Liver (tissue), 9 donors: ENCODE results near the gene NAA38. TPM values are rescaled to one million over a fixed set of nuclear protein-coding genes. Genes with fewer than 3 reads are reported as not detected.

Experiments
- DNase-seq: peaks from one replicate; pipeline ENCODE4 v3.0.0-alpha.2; 2017; ENCODE audit warnings: low spot score
- H3K27ac ChIP-seq, 2 donors: one replicate each; pipeline ENCODE4 v1.7.0; 2013; ENCODE audit warnings: inconsistent platforms in 2 of 2, low read length in 2 of 2, control low read depth in 1 of 2, low read depth in 1 of 2, mild to moderate bottlenecking in 1 of 2
- H3K27me3 ChIP-seq, 4 donors: one replicate each; pipeline versions ENCODE4 v1.6.1 to v1.7.0; 2013; ENCODE audit warnings: low read length in 3 of 4, inconsistent platforms in 1 of 4, mild to moderate bottlenecking in 1 of 4, moderate library complexity in 1 of 4; ENCODE audit not compliant: control insufficient read depth in 4 of 4, insufficient read depth in 4 of 4
- H3K36me3 ChIP-seq, 4 donors: one replicate each; pipeline versions ENCODE4 v1.6.1 to v1.7.0; 2013; ENCODE audit warnings: low read length in 3 of 4, mild to moderate bottlenecking in 3 of 4, low read depth in 1 of 4, moderate library complexity in 1 of 4; ENCODE audit not compliant: control insufficient read depth in 4 of 4, insufficient read depth in 3 of 4
- H3K4me1 ChIP-seq, 4 donors: one replicate each; pipeline versions ENCODE4 v1.6.1 to v1.7.0; 2013; ENCODE audit warnings: low read length in 3 of 4, mild to moderate bottlenecking in 3 of 4, moderate library complexity in 1 of 4; ENCODE audit not compliant: control insufficient read depth in 4 of 4, insufficient read depth in 4 of 4
- H3K4me3 ChIP-seq, 3 donors: one replicate each; pipeline versions ENCODE4 v1.6.1 to v1.7.0; 2013; ENCODE audit warnings: low read length in 3 of 3, control low read depth in 1 of 3, low read depth in 1 of 3, mild to moderate bottlenecking in 1 of 3
- H3K9ac ChIP-seq, 2 donors: one replicate each; pipeline ENCODE4 v1.7.0; 2013; ENCODE audit warnings: low read length in 2 of 2, mild to moderate bottlenecking in 2 of 2, moderate library complexity in 2 of 2, control low read depth in 1 of 2, low read depth in 1 of 2
- H3K9me3 ChIP-seq, 4 donors: one replicate each; pipeline versions ENCODE4 v1.6.1 to v1.7.0; 2013; ENCODE audit warnings: low read length in 3 of 4; ENCODE audit not compliant: control insufficient read depth in 4 of 4
- CTCF ChIP-seq: fragments of 150-350 bp; IDR thresholded peaks from 2 replicates; pipeline ENCODE4 v1.5.1; 2017; ENCODE audit warnings: improper control_type of control experiment, low read depth, low read length; ENCODE audit not compliant: missing input control
- EGR1 ChIP-seq, 2 donors: IDR thresholded peaks; 2 replicates each; pipeline ENCODE4 v1.6.1; 2016 to 2018; ENCODE audit warnings: antibody characterized with exemption in 2 of 2, low read depth in 2 of 2
- FOXA1 ChIP-seq: IDR thresholded peaks from 2 replicates; pipeline ENCODE4 v1.6.1; 2016; ENCODE audit warnings: antibody characterized with exemption
- FOXA2 ChIP-seq: IDR thresholded peaks from 2 replicates; pipeline ENCODE4 v1.6.1; 2016; ENCODE audit warnings: antibody characterized with exemption
- GABPA ChIP-seq, 2 donors: IDR thresholded peaks in 1 of 2; conservative IDR thresholded peaks in 1 of 2; 2 replicates each; pipeline ENCODE4 v1.6.1; 2016; ENCODE audit warnings: antibody characterized with exemption in 2 of 2, mild to moderate bottlenecking in 1 of 2, moderate library complexity in 1 of 2
- HNF4A ChIP-seq, 2 donors: conservative IDR thresholded peaks; 2 replicates each; pipeline ENCODE4 v1.6.1; 2016; ENCODE audit warnings: antibody characterized with exemption in 2 of 2, mild to moderate bottlenecking in 2 of 2
- HNF4G ChIP-seq: IDR thresholded peaks from 2 replicates; pipeline ENCODE4 v1.6.1; 2016; ENCODE audit warnings: antibody characterized with exemption
- JUND ChIP-seq, 2 donors: IDR thresholded peaks; 2 replicates each; pipeline ENCODE4 v1.6.1; 2016; ENCODE audit warnings: antibody characterized with exemption in 2 of 2
- NR2F2 ChIP-seq: IDR thresholded peaks from 2 replicates; pipeline ENCODE4 v1.6.1; 2016; ENCODE audit warnings: antibody characterized with exemption
- RAD21 ChIP-seq, 2 donors: IDR thresholded peaks; 2 replicates each; pipeline ENCODE4 v1.6.1; 2016; ENCODE audit warnings: antibody characterized with exemption in 2 of 2, mild to moderate bottlenecking in 2 of 2
- RXRA ChIP-seq, 2 donors: IDR thresholded peaks; 2 replicates each; pipeline ENCODE4 v1.6.1; 2017 to 2018; ENCODE audit warnings: antibody characterized with exemption in 2 of 2, mild to moderate bottlenecking in 1 of 2
- SP1 ChIP-seq: IDR thresholded peaks from 2 replicates; pipeline ENCODE4 v1.6.1; 2018; ENCODE audit warnings: antibody characterized with exemption, mild to moderate bottlenecking
- TAF1 ChIP-seq: conservative IDR thresholded peaks from 2 replicates; pipeline ENCODE4 v1.6.1; 2016; ENCODE audit warnings: antibody characterized with exemption, mild to moderate bottlenecking
- YY1 ChIP-seq: IDR thresholded peaks from 2 replicates; pipeline ENCODE4 v1.6.1; 2016; ENCODE audit warnings: antibody characterized with exemption, mild to moderate bottlenecking
- ZBTB33 ChIP-seq: IDR thresholded peaks from 2 replicates; pipeline ENCODE4 v1.6.1; 2016; ENCODE audit warnings: antibody characterized with exemption
- WGBS: extraction: QIAGEN DNeasy Blood & Tissue Kit; methylation state at CpG from one replicate; pipeline ENCODE4 v1.1.7; 2013; 5-methylcytosine and 5-hydroxymethylcytosine counted together
- polyA plus RNA-seq, 2 donors: library from polyadenylated mRNA; stranded (reverse) in 1 of 2; unstranded in 1 of 2; fragments of 200-250 nt in 1 of 2; fragments of >200 nt in 1 of 2; fragmentation: Nextera tagmentation in 1 of 2; extraction: Ambion mirVana in 1 of 2; gene quantifications; one replicate each; pipeline versions ENCODE4 v1.2.1 to v1.2.3, GENCODE V29; 2013 to 2015
- total RNA-seq, 2 donors: library from RNA; depleted of rRNA; stranded (reverse); fragments of >200 nt; gene quantifications; one replicate each; pipeline ENCODE4 v1.2.3, GENCODE V29; 2014
- TF ChIP-seq, protein P1 (sequence below): IDR thresholded peaks from 2 replicates; pipeline ENCODE4 v1.6.1; 2016; ENCODE audit warnings: antibody characterized with exemption, mild to moderate bottlenecking
- donor health status: healthy.
- donor health status: healthy.
- donor health status: healthy.
- donor health status: healthy.
- donor health status: healthy.

Gene NAA38
- total and polyA plus RNA-seq, 4 donors, result 24.3 to 118 (median 56.8) TPM

DNA sequence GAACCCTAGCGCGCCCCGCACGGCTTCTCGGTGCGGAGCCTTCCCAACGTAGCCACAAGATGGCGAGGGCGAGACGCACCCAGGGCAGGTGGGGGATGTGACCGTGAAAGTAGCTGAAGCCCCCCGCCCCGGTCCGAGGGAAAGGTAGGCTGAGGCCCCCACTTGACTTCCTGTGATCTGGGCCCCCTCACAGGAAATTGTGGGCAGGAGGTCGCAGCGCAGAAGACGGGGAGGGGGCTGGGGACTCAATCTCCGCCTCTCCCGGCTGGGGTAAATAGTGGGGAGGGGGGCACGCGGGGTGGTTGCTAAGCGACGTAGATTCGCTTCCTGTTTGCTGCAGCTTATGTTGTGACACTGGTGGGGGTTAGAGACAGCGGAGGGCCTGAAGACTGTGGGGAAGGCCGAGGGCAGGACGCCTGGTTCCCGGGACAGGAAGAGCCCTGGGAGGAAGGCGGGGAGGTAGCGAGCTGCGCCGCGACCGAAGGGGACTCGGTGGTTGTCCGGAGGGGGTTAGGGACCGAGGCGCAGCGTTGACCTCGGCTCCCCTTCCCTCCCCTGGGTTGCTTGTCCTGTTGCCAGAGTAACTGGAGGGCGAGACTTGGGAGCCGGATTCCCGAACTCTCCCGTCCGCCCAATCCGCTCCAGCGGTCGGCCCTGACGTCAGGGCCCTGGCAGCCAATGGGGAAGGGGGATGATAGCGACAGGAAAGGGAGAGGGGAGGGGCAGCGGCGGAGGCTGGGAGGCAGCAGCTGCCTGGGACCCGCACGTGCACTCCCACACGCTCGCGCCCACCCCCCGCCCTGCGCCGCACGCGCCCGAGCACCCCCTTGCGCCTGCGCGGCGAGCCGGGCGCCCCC lies 22.2 kb downstream of the NAA38 start:
- TF ChIP-seq, protein P1, sequence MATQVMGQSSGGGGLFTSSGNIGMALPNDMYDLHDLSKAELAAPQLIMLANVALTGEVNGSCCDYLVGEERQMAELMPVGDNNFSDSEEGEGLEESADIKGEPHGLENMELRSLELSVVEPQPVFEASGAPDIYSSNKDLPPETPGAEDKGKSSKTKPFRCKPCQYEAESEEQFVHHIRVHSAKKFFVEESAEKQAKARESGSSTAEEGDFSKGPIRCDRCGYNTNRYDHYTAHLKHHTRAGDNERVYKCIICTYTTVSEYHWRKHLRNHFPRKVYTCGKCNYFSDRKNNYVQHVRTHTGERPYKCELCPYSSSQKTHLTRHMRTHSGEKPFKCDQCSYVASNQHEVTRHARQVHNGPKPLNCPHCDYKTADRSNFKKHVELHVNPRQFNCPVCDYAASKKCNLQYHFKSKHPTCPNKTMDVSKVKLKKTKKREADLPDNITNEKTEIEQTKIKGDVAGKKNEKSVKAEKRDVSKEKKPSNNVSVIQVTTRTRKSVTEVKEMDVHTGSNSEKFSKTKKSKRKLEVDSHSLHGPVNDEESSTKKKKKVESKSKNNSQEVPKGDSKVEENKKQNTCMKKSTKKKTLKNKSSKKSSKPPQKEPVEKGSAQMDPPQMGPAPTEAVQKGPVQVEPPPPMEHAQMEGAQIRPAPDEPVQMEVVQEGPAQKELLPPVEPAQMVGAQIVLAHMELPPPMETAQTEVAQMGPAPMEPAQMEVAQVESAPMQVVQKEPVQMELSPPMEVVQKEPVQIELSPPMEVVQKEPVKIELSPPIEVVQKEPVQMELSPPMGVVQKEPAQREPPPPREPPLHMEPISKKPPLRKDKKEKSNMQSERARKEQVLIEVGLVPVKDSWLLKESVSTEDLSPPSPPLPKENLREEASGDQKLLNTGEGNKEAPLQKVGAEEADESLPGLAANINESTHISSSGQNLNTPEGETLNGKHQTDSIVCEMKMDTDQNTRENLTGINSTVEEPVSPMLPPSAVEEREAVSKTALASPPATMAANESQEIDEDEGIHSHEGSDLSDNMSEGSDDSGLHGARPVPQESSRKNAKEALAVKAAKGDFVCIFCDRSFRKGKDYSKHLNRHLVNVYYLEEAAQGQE, result peak; percentile 17
- TF ChIP-seq SP1, result peak; percentile 45
- TF ChIP-seq YY1, result peak; percentile 18
- no peak for TF ChIP-seq NR2F2
- TF ChIP-seq RXRA (IDR thresholded peaks at IDR 0.05), result peak in 1 of 2 donors; percentile 11
- TF ChIP-seq RAD21 (IDR thresholded peaks at IDR 0.05), result peak; percentile 67 to 78
- TF ChIP-seq JUND (IDR thresholded peaks at IDR 0.05), result peak in 1 of 2 donors; percentile 9
- TF ChIP-seq EGR1 (IDR thresholded peaks at IDR 0.05; ENCODE audit: low read depth in 2 of 2), result no peak
- TF ChIP-seq FOXA1, result no peak
- TF ChIP-seq HNF4G, result no peak
- TF ChIP-seq TAF1, result no peak
- TF ChIP-seq HNF4A (conservative IDR thresholded peaks at IDR 0.05), result peak in 1 of 2 donors; percentile 31
- peak; percentile 54 for TF ChIP-seq CTCF
- TF ChIP-seq FOXA2, result no peak
- peak in 1 of 2 donors; percentile 21 for TF ChIP-seq GABPA (IDR thresholded peaks at IDR 0.05 in 1 of 2, conservative IDR thresholded peaks at IDR 0.05 in 1 of 2)
- TF ChIP-seq ZBTB33, result peak; percentile 95
- peak overlapping the region; percentile 98 to 99 for H3K27ac ChIP-seq
- H3K4me1 ChIP-seq, result peaks cover 7 to 56% (median 38%) of the 10 kb centered on the region in 4 donors
- WGBS, result under 1% methylated on average over 69 of the region's 69 CpGs
- peak overlapping the region; percentile 59 to 74 (median 72) for H3K4me3 ChIP-seq
- H3K36me3 ChIP-seq, result no peaks in the 10 kb centered on the region
- no peaks in the 10 kb centered on the region for H3K27me3 ChIP-seq
- no peaks in the 10 kb centered on the region for H3K9me3 ChIP-seq
- peak overlapping the region; percentile 64 to 68 for H3K9ac ChIP-seq
- peak; percentile 92 for DNase-seq
